Type B pancreatic cell (in vitro differentiated cells): ENCODE results near the gene HPS5. TPM values are rescaled to one million over a fixed set of nuclear protein-coding genes. Genes with fewer than 3 reads are reported as not detected.
"Not testable (repeated sequence)": the region's sequence is repeated elsewhere in the genome, so short reads cannot be mapped to it uniquely, and the experiment has no call there.

Source experiments
- DNase-seq: peaks from one replicate; pipeline ENCODE4 v3.0.0; 2021; ENCODE audit warnings: mixed read lengths; ENCODE audit not compliant: unreplicated experiment; ENCODE audit errors: extremely low spot score
- H3K27ac Mint-ChIP-seq: 2 replicates; pipeline ENCODE4 v1.8.0; 2021; ENCODE audit warnings: mild to moderate bottlenecking, mixed read lengths
- H3K27me3 Mint-ChIP-seq: 2 replicates; pipeline ENCODE4 v1.8.0; 2021; ENCODE audit warnings: mixed read lengths
- H3K36me3 Mint-ChIP-seq: 2 replicates; pipeline ENCODE4 v1.8.0; 2021; ENCODE audit warnings: mixed read lengths
- H3K4me1 Mint-ChIP-seq: one replicate; pipeline ENCODE4 v1.8.0; 2021; ENCODE audit warnings: mixed read lengths; ENCODE audit not compliant: unreplicated experiment
- H3K4me3 Mint-ChIP-seq: 2 replicates; pipeline ENCODE4 v1.8.0; 2021; ENCODE audit warnings: mild to moderate bottlenecking, mixed read lengths
- H3K9me3 Mint-ChIP-seq: 2 replicates; pipeline ENCODE4 v1.8.0; 2021; ENCODE audit warnings: mixed read lengths
- CTCF ChIP-seq: fragments of 200-600 bp; sonication (generic); conservative IDR thresholded peaks from 2 replicates; pipeline ENCODE4 v1.5.0; 2021; ENCODE audit warnings: antibody characterized with exemption, mild to moderate bottlenecking
- total RNA-seq: library from RNA; stranded (reverse); gene quantifications from 2 replicates; pipeline ENCODE4 v1.2.1, GENCODE V29; 2021; ENCODE audit warnings: low replicate concordance

HPS5 gene
- total RNA-seq, 1 donor from 2014 or later = 18.9 TPM

DNA sequence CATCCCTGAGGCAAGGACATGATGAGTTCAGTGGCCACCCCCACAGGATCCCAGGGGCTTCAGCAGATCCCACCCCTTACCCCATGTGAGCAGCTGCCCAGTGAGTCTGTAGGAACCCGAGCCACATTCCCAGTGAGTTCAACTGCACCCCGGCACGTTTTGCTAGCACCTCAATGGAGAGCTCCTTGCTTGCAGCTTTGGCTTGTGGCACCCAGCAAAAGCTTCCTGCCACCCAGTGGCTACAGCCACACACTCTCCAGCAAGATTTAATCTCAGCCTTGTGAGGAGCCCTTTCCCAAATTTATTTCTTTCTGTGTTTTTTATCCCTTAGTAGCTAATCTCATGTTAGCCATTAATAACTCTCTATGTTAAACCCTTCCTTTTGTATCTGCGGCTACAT lies 51.8 kb downstream of the HPS5 start:
- H3K27ac Mint-ChIP-seq = no peak overlapping the region
- no peaks in the 10 kb centered on the region for H3K9me3 Mint-ChIP-seq
- H3K36me3 Mint-ChIP-seq = peaks cover 8% of the 10 kb centered on the region
- peaks cover 4% of the 10 kb centered on the region for H3K27me3 Mint-ChIP-seq
- H3K4me1 Mint-ChIP-seq = no peaks in the 10 kb centered on the region
- no peak overlapping the region for H3K4me3 Mint-ChIP-seq
- no peak for TF ChIP-seq CTCF
- DNase-seq = no peak

GRCh38 chr11:18269252-18269651 lies 52.7 kb downstream of the HPS5 start:
- not testable (repeated sequence) for H3K27ac Mint-ChIP-seq, DNase-seq, H3K36me3 Mint-ChIP-seq, H3K4me1 Mint-ChIP-seq, H3K4me3 Mint-ChIP-seq, H3K9me3 Mint-ChIP-seq, H3K27me3 Mint-ChIP-seq

GRCh38 chr11:18267335-18268133 lies 54.4 kb downstream of the HPS5 start:
- not testable (repeated sequence) for H3K27ac Mint-ChIP-seq, DNase-seq, H3K4me3 Mint-ChIP-seq, H3K4me1 Mint-ChIP-seq, H3K36me3 Mint-ChIP-seq, H3K9me3 Mint-ChIP-seq
- H3K27me3 Mint-ChIP-seq = peaks cover 13% of the 10 kb centered on the region

DNA sequence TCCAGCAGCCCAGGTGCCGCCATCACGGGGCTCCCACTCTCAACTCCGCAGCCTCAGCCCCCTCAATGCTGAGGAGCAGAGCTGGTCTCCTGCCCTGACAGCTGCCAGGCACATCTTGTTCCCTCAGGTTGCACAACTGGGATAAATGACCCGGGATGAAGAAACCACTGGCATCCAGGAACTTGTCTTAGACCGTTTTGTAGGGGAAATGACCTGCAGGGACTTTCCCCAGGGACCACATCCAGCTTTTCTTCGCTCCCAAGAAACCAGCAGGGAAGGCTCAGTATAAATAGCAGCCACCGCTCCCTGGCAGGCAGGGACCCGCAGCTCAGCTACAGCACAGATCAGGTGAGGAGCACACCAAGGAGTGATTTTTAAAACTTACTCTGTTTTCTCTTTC lies 56.0 kb downstream of the HPS5 start, which contains the start of gene SAA1:
Gene SAA1, plus strand, starts transcription at position 316 of the 400 bp plus-strand sequence. CDS start 624 bp downstream, outside the sequence.
- Mint-ChIP-seq H3K4me3 (no peak within 1 kb of the TSS), H3K9me3 (no peaks in the 10 kb centered on the region), H3K27me3 (peaks cover 13% of the 10 kb centered on the region), H3K27ac (no peak within 1 kb of the TSS), H3K4me1 (no peaks in the 10 kb centered on the region), H3K36me3 (no peaks in the 10 kb centered on the region)
- no peak for TF ChIP-seq CTCF
- no peak for DNase-seq

DNA sequence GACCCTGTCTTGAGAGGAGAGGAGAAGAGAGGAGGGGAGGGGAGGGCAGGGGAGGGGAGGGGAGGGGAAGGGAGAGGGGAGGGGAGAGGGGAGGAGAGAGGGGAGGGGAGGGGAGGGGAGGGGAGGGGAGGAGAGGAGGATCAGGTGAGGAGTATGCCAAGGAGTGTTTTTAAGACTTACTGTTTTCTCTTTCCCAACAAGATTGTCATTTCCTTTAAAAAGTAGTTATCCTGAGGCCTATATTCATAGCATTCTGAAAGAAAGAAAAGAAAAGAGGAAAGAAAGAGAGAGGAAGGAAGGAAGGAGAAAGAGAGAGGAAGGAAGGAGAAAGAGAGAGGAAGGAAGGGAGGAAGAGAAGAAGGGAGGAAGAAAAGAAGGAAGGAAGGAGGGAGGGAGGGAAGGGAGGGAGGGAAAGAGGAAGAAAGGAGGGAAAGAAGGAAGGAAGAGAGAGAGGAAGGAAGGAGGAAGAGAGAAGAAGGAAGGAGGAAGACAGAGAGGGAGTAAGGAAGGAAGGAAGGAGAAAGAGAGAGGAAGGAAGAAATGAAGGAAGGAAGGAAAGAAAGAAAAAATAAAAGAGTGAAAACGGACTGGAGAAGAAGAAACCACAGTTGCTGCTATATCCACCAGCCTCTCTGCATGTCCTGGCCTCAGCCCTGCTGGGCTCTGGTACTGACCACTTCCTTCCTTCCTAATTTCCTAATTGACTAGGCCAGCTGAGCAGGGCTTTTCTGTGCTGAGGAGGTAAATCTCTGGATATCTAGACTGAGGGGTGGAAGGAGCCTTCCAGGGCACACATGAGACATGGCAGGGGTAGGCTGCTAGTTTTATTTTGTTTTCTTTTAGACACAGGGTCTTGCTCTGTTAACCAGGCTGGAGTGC lies 57.0 kb downstream of the HPS5 start:
- no peak overlapping the region for H3K27ac Mint-ChIP-seq
- H3K9me3 Mint-ChIP-seq = no peaks in the 10 kb centered on the region
- DNase-seq = no peak
- H3K27me3 Mint-ChIP-seq = peaks cover 13% of the 10 kb centered on the region
- no peaks in the 10 kb centered on the region for H3K36me3 Mint-ChIP-seq
- TF ChIP-seq CTCF = no peak
- H3K4me3 Mint-ChIP-seq = no peak overlapping the region
- H3K4me1 Mint-ChIP-seq = no peaks in the 10 kb centered on the region

DNA sequence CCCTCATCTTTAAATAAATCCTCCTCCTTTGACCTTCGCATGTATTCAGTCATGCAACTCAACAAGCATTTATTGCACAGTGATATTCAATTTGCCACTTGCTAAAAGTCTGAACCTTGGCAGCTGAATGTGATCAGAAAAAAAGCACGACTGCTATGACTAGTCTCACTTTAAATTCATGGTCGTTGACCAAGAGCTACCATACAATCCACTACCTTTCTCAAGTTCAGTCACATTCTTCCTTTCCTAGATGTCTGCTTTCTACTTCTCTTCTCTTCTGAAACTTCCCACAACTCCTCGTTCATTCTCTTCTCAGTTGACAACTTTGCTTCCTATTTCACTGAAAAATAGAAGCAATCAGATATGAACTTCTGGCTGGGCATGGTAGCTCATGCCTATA lies 57.9 kb downstream of the HPS5 start:
- Mint-ChIP-seq H3K4me3 (no peak overlapping the region), H3K4me1 (no peaks in the 10 kb centered on the region), H3K27me3 (peaks cover 13% of the 10 kb centered on the region), H3K27ac (no peak overlapping the region), H3K9me3 (no peaks in the 10 kb centered on the region), H3K36me3 (no peaks in the 10 kb centered on the region)
- no peak for DNase-seq
- no peak for TF ChIP-seq CTCF

DNA sequence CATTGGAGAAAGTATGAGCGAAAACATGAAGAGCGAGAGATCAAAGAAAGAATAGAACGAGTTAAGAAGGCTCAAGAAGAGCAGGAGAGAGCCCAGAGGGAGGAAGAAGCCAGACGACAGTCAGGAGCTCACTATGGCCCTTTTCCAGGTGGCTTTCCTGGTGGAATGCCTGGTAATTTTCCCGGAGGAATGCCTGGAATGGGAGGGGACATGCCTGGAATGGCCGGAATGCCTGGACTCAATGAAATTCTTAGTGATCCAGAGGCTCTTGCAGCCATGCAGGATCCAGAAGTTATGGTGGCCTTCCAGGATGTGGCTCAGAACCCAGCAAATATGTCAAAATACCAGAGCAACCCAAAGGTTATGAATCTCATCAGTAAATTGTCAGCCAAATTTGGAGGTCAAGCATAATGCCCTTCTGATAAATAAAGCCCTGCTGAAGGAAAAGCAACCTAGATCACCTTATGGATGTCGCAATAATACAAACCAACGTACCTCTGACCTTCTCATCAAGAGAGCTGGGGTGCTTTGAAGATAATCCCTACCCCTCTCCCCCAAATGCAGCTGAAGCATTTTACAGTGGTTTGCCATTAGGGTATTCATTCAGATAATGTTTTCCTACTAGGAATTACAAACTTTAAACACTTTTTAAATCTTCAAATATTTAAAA lies 59.1 kb downstream of the HPS5 start:
- not testable (repeated sequence) for H3K4me3 Mint-ChIP-seq, H3K4me1 Mint-ChIP-seq, H3K27ac Mint-ChIP-seq, H3K9me3 Mint-ChIP-seq, DNase-seq, H3K36me3 Mint-ChIP-seq
- peaks cover 13% of the 10 kb centered on the region for H3K27me3 Mint-ChIP-seq
